Measurements from ENCODE around the gene DNAJB4.
"Not testable (repeated sequence)": the region's sequence is repeated elsewhere in the genome, so short reads cannot be mapped to it uniquely, and the experiment has no call there.

The DNAJB4 gene

GRCh38 chr1:78004719-78005447 is at the start of gene DNAJB4:
TSS of gene DNAJB4 (plus strand) at chr1:78004939. CDS start at chr1:78005111, 172 bp downstream.
- DNase-seq, result peak; percentile 23

- no peak for DNase-seq
These were observed 49.0 kb upstream of the DNAJB4 start for GRCh38 chr1:77955709-77956108.

- DNase-seq, result no peak
These were observed 48.3 kb upstream of the DNAJB4 start for GRCh38 chr1:77956464-77956863.

GRCh38 chr1:77958391-77958790 is 46.3 kb upstream of the DNAJB4 start:
- no peak for DNase-seq

GRCh38 chr1:77958850-77959249 is 45.9 kb upstream of the DNAJB4 start:
- no peak for DNase-seq

GRCh38 chr1:77961392-77961791 is 43.3 kb upstream of the DNAJB4 start:
- no peak for DNase-seq

- no peak for DNase-seq
These were observed 38.4 kb upstream of the DNAJB4 start for GRCh38 chr1:77966291-77966690.

- DNase-seq, result no peak
These were observed 34.5 kb upstream of the DNAJB4 start for GRCh38 chr1:77970192-77970591.

GRCh38 chr1:77972080-77972479 is 32.7 kb upstream of the DNAJB4 start:
- no peak for DNase-seq

- DNase-seq, result no peak
These were observed 29.4 kb upstream of the DNAJB4 start for GRCh38 chr1:77975386-77975785.

- no peak for DNase-seq
These were observed 28.8 kb upstream of the DNAJB4 start for GRCh38 chr1:77975907-77976306.

- DNase-seq, result no peak
These were observed 28.2 kb upstream of the DNAJB4 start for GRCh38 chr1:77976433-77977076.

- DNase-seq, result no peak
These were observed 26.8 kb upstream of the DNAJB4 start for GRCh38 chr1:77977989-77978292.

GRCh38 chr1:77978293-77978968 is 26.3 kb upstream of the DNAJB4 start:
- peak; percentile 54 for DNase-seq

GRCh38 chr1:77978969-77979876 is 25.5 kb upstream of the DNAJB4 start, which contains the start of gene FUBP1:
TSS of gene FUBP1 (minus strand) at chr1:77979072. CDS start at chr1:77979004, 68 bp downstream.
- DNase-seq, result peak; percentile 89

- DNase-seq, result not testable (repeated sequence)
These were observed 21.3 kb upstream of the DNAJB4 start for GRCh38 chr1:77983352-77983996.

GRCh38 chr1:77983997-77984355 is 20.8 kb upstream of the DNAJB4 start:
- no peak for DNase-seq

- no peak for DNase-seq
These were observed 20.1 kb upstream of the DNAJB4 start for GRCh38 chr1:77984629-77985028.

GRCh38 chr1:77986810-77987209 is 17.9 kb upstream of the DNAJB4 start:
- DNase-seq, result no peak

- DNase-seq, result no peak
These were observed 16.8 kb upstream of the DNAJB4 start for GRCh38 chr1:77987919-77988318.

GRCh38 chr1:77989744-77990143 is 15.0 kb upstream of the DNAJB4 start:
- DNase-seq, result no peak

- no peak for DNase-seq
These were observed 14.0 kb upstream of the DNAJB4 start for GRCh38 chr1:77990629-77991204.
